Ovary (tissue), 9 donors: ENCODE results near the gene NDUFS8. TPM values are rescaled to one million over a fixed set of nuclear protein-coding genes. Genes with fewer than 3 reads are reported as not detected.

Experiments
- DNase-seq, 5 donors: peaks; one replicate each; pipeline ENCODE4 v3.0.0-alpha.2; 2019 to 2020
- H3K27ac ChIP-seq, 2 donors: fragments of 200-600 bp; one replicate each; pipeline versions ENCODE4 v1.5.1 to v1.8.0; 2019 to 2022
- H3K27me3 ChIP-seq: fragments of 200-600 bp; one replicate; pipeline ENCODE4 v1.8.0; 2022
- H3K36me3 ChIP-seq: fragments of 200-600 bp; sonication (generic); one replicate; pipeline ENCODE4 v1.5.1; 2019
- H3K4me1 ChIP-seq: one replicate; pipeline ENCODE4 v1.8.1; 2013; ENCODE audit warnings: mild to moderate bottlenecking, moderate library complexity; ENCODE audit not compliant: insufficient read depth
- H3K4me3 ChIP-seq: fragments of 200-600 bp; sonication (generic); one replicate; pipeline ENCODE4 v1.5.1; 2017
- H3K9me3 ChIP-seq, 2 donors: fragments of 200-600 bp in 1 of 2; sonication (generic) in 1 of 2; one replicate each; pipeline versions ENCODE4 v1.5.1 to v1.8.1; 2013 to 2019; ENCODE audit warnings: mild to moderate bottlenecking in 1 of 2, moderate library complexity in 1 of 2
- EP300 ChIP-seq: sonication (generic); formaldehyde crosslinking; IDR thresholded peaks from one replicate; pipeline ENCODE4 v1.6.1; 2017; ENCODE audit warnings: antibody characterized with exemption
- POLR2A ChIP-seq: fragments of 450-650 bp; IDR thresholded peaks from one replicate; pipeline ENCODE4 v1.6.1; 2017; ENCODE audit warnings: antibody characterized with exemption, mild to moderate bottlenecking, moderate library complexity
- WGBS, 3 donors: extraction: QIAGEN DNeasy Blood & Tissue Kit in 1 of 3; methylation state at CpG; one replicate each; pipeline versions ENCODE4 v1.1.5 to v1.1.7; 2013 to 2017; 5-methylcytosine and 5-hydroxymethylcytosine counted together
- intact Hi-C, 4 donors: fragments of 100-400 bp; cut with DNase I; formaldehyde crosslinking; loops; one replicate each; pipeline versions ENCODE4 v1.11.0 to v1.15.1; 2022 to 2023
- polyA plus RNA-seq, 2 donors: library from polyadenylated mRNA; stranded (reverse); fragments of 200-250 nt in 1 of 2; fragments of 350-450 nt in 1 of 2; fragmentation: Illumina TruSeq in 1 of 2; extraction: RNeasy Lipid Tissue Mini Kit (QIAGEN cat#74804) in 1 of 2; gene quantifications; one replicate each; pipeline ENCODE4 v1.2.3, GENCODE V29; 2013 to 2014
- total RNA-seq, 7 donors: library from RNA; depleted of rRNA in 2 of 7; stranded (reverse); fragments of >200 nt in 2 of 7; fragmentation: NEBNext Ultra II Directional in 3 of 7; extraction: Animal tissue kit (Norgen Biotek cat#: 25700) in 3 of 7; gene quantifications; one replicate each; pipeline versions ENCODE4 v1.1.0 to v1.2.4, GENCODE V29; 2016 to 2023
- TF ChIP-seq, protein P1 (sequence below), 3 donors: fragments of 450-650 bp in 2 of 3; fragments of 200-600 bp in 1 of 3; IDR thresholded peaks; one replicate each; pipeline versions ENCODE4 v1.5.1 to v1.8.0; 2016 to 2022; ENCODE audit warnings: antibody characterized with exemption in 3 of 3, mild to moderate bottlenecking in 1 of 3
- donor health status: DM: no; HTN: no; CAD: no; lungs with moderate emphysema.
- donor health status: DM: no; HTN: no; CAD: no.
- donor health status: Bipolar disorder and iron deficiency.
- donor health status: DM: yes; HTN: yes; CAD: no.
- donor health status: DM: no; HTN: no; CAD: no.
- donor health status: DM: yes; HTN: yes; CAD: no.

NDUFS8 gene
- total and polyA plus RNA-seq, 9 donors: 15.3 to 163 (median 101) TPM

DNA sequence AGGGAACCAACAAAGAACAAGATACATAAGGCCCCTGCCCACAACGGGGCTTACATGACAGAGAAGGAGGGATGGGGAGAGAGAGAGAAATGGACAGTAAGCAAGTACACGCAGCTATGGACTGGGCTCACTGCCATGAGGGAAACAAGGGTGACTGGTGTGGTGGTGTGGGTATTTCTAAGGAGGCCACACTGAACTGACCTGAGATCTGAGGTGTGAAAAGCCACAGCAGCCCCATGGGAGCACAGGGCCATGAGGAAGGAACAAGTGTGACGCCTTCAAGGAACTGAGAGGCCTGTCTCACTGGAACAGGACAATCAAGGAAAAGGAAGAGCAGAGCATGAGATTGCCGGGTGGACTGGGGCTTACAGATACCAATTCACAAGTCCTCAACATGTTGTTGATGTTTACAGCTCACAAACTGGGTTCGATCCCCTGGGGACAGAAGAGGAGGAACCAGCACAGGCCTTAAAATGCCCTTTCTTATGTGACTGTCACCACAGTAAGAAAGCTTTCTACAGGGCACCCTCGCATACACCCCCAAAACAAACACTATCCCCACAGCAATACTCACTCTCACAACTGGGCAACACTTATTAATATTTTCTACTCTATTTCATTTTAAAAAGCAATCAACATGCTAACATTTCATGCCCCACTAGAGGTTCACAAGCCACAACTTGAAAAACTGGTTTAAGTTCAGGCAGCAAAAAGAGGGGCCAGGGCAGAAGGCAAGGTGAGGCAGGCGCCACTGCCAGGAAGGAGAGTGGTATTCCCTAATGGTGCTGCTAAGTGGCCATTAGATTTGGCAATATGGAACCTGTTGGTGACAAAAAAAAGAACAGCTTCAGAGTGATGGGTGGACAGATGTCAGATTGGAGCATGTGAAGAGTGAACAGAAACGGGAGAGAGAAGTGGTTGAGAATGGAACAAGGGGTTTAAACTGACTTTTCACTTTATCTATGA is 47.4 kb downstream of the NDUFS8 start:
- TF ChIP-seq EP300: no peak
- TF ChIP-seq POLR2A: no peak
- TF ChIP-seq, protein P1, sequence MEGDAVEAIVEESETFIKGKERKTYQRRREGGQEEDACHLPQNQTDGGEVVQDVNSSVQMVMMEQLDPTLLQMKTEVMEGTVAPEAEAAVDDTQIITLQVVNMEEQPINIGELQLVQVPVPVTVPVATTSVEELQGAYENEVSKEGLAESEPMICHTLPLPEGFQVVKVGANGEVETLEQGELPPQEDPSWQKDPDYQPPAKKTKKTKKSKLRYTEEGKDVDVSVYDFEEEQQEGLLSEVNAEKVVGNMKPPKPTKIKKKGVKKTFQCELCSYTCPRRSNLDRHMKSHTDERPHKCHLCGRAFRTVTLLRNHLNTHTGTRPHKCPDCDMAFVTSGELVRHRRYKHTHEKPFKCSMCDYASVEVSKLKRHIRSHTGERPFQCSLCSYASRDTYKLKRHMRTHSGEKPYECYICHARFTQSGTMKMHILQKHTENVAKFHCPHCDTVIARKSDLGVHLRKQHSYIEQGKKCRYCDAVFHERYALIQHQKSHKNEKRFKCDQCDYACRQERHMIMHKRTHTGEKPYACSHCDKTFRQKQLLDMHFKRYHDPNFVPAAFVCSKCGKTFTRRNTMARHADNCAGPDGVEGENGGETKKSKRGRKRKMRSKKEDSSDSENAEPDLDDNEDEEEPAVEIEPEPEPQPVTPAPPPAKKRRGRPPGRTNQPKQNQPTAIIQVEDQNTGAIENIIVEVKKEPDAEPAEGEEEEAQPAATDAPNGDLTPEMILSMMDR (IDR thresholded peaks at IDR 0.05): no peak
- Histone ChIP-seq H3K4me1 (no peaks in the 10 kb centered on the region), H3K36me3 (no peaks in the 10 kb centered on the region), H3K27me3 (no peaks in the 10 kb centered on the region), H3K4me3 (no peak overlapping the region), H3K27ac (no peak overlapping the region), H3K9me3 (no peaks in the 10 kb centered on the region)
- DNase-seq: no peak
- intact Hi-C loops: no loop called here
- 61 to 74% (median 64%) methylated on average over 8 of the region's 8 CpGs for WGBS, 3 donors

DNA sequence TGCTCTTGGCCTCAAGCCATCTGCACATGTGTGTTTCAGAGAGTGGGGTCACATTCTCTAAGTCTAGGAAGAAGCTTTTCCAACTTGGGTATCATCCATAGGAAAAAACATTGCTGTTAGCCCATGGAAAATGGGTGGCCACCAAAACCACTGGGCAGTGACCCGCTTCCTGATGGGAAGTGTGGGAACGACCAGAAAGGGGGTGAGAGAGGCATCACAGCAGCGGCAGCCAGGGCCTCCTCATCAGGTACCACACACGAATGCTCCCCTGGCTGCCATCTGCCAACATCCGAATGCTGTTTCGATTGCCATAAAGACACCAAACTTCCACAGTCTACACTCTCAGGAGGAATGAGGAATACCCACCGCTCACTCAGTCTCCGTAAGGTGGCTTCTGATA is 50.4 kb downstream of the NDUFS8 start:
- no peak overlapping the region for H3K27ac ChIP-seq
- no peak for TF ChIP-seq POLR2A
- no peak for TF ChIP-seq EP300
- TF ChIP-seq, protein P1 (IDR thresholded peaks at IDR 0.05): no peak

DNA sequence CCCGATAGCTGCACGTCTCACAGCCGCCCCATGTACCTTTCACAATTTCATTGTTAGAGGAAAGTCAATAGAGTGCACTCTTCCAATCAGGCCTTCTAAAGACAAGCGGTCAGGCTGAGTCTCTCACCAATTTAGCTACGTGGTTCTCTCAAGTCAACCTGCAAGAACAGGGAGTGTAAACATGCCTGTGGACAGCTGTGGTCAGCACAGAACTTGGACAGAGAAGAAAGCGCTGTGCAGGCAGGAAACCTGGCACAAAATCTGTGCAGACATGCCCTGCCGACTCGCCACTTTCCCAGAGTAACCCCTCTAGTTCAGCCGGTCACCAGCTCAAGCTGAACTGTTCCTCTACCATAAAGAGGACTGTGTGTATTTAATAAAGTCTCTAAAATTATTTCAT is 51.2 kb downstream of the NDUFS8 start:
- WGBS, 3 donors: 42 to 60% (median 51%) methylated on average over 9 of the region's 9 CpGs
- intact Hi-C loops: no loop called here

More for the DNA sequence above, 50.4 kb downstream of the NDUFS8 start:
- 92 to 95% (median 95%) methylated on average over 8 of the region's 8 CpGs for WGBS, 3 donors
- Histone ChIP-seq H3K4me1 (no peaks in the 10 kb centered on the region), H3K9me3 (no peaks in the 10 kb centered on the region), H3K27me3 (no peaks in the 10 kb centered on the region), H3K36me3 (no peaks in the 10 kb centered on the region), H3K4me3 (no peak overlapping the region)
- intact Hi-C loops: no loop called here
- no peak for DNase-seq

DNA sequence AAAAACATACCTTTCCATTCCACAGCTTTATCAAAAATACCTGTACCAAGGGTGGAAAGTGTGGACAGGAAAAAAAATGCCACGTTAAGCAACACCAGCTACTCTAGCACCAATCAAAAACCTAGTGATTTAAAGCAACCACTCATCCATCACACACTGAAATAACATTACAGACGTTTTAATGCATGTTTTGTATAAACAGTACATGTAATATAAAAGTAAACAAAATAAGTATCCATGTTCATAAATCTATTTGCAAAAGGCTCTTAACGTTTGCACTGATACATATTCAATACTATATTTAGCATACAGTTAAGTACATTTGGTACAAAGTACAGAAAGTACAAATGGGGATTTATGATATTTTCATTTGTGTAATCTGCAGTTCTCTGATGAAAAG is 52.0 kb downstream of the NDUFS8 start:
- H3K9me3 ChIP-seq: no peaks in the 10 kb centered on the region
- 46 to 55% (median 54%) methylated on average over 3 of the region's 3 CpGs for WGBS, 3 donors
- H3K36me3 ChIP-seq: no peaks in the 10 kb centered on the region
- H3K4me1 ChIP-seq: no peaks in the 10 kb centered on the region
- DNase-seq: no peak
- no peak overlapping the region for H3K27ac ChIP-seq
- intact Hi-C loops: no loop called here
- H3K4me3 ChIP-seq: no peak overlapping the region
- TF ChIP-seq POLR2A (no peak), EP300 (no peak)
- TF ChIP-seq, protein P1 (IDR thresholded peaks at IDR 0.05): no peak
- H3K27me3 ChIP-seq: no peaks in the 10 kb centered on the region

More for the DNA sequence above, 51.2 kb downstream of the NDUFS8 start:
- Histone ChIP-seq H3K36me3 (no peaks in the 10 kb centered on the region), H3K27me3 (no peaks in the 10 kb centered on the region), H3K4me1 (no peaks in the 10 kb centered on the region), H3K4me3 (no peak overlapping the region), H3K27ac (no peak overlapping the region), H3K9me3 (no peaks in the 10 kb centered on the region)
- TF ChIP-seq EP300: no peak
- TF ChIP-seq, protein P1 (IDR thresholded peaks at IDR 0.05): no peak
- no peak for TF ChIP-seq POLR2A
- DNase-seq: peak in 1 of 5 donors; percentile 21
